ENCODE data around the gene COL16A1. TPM values are rescaled to one million over a fixed set of nuclear protein-coding genes. Genes with fewer than 3 reads are reported as not detected.

Gene COL16A1
- total RNA-seq, 2 experiments from 2014 or later: 0.17 to 0.47 TPM

DNA sequence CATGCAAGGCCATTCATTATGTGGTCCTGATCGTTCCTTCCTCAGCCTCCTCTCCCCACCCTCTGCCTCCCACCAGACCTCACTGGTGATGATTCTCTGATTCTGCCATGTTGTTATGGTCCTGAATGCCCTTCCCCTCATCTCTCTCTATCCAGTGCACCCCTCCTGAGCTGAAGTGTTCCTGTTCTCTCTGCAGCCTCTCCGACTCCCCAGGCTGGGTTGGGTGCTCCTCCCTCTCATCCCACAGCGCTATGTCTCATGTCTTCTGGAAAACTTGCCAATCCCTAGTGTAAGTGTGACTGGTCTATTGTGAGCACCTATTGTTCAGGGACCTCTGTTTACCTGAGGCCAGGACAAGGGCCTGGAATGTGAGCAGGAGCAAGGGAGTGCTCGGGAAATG lies 48.1 kb downstream of the COL16A1 start:
- no peaks in the 10 kb centered on the region for H3K27me3 Mint-ChIP-seq (ENCODE audit: low read depth)
- H3K27ac Mint-ChIP-seq: no peak overlapping the region
- H3K4me1 Mint-ChIP-seq (ENCODE audit: low read depth): no peaks in the 10 kb centered on the region
- intact Hi-C loops (cut with micrococcal nuclease): no loop called here
- no peak for DNase-seq
- CTCF ChIA-PET: interaction anchor here (1.6 kb wide), 1 partner anchor 9 kb away, joined by 5 read pairs; no protein-coding TSS in a partner anchor
- no peaks in the 10 kb centered on the region for H3K9me3 Mint-ChIP-seq
- no peak overlapping the region for H3K4me3 Mint-ChIP-seq
- no peaks in the 10 kb centered on the region for H3K36me3 Mint-ChIP-seq (ENCODE audit: low read depth)

DNA sequence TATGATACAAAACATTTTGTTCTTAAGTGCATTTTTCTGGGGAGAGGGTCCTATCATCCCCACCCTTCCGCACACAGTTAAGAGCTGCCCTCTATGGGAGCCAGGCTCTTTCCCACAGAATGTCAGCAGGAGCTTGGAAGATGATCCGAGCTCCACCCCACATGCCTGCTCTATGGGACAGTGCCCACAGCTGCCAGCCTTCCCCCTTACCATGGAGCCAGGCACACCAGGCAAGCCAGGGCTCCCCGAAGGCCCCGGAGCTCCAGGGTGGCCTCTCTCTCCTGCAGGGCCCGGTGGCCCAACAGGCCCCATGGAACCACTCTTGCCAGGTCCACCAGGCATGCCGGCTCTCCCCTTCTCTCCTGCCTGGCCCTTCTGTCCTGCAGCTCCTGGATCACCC lies 48.7 kb downstream of the COL16A1 start:
- Mint-ChIP-seq H3K4me3 (no peak overlapping the region), H3K9me3 (no peaks in the 10 kb centered on the region), H3K27ac (no peak overlapping the region), H3K27me3 (ENCODE audit: low read depth) (no peaks in the 10 kb centered on the region), H3K36me3 (ENCODE audit: low read depth) (no peaks in the 10 kb centered on the region), H3K4me1 (ENCODE audit: low read depth) (no peaks in the 10 kb centered on the region)
- intact Hi-C loops (cut with micrococcal nuclease): no loop called here
- DNase-seq: no peak
- CTCF ChIA-PET: interaction anchor here (1.6 kb wide), 1 partner anchor 9 kb away, joined by 5 read pairs; no protein-coding TSS in a partner anchor

DNA sequence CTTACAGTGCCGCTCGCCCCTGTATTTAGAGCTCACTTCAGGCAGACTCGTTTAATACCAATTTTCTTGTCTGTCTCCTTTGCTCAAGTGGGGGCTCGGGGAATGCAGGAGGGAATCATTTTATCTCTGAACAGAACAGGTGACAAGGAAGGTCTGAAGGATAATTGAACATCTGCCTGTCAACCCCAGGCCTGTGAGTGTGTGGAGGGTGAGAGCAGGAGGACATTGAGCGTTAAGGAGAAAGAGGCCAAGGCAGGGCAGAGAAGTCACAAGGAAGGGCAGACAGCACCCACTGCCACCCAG lies 49.4 kb downstream of the COL16A1 start:
- DNase-seq: no peak
- Mint-ChIP-seq H3K36me3 (ENCODE audit: low read depth) (no peaks in the 10 kb centered on the region), H3K4me1 (ENCODE audit: low read depth) (no peaks in the 10 kb centered on the region), H3K4me3 (no peak overlapping the region), H3K27ac (no peak overlapping the region), H3K27me3 (ENCODE audit: low read depth) (no peaks in the 10 kb centered on the region), H3K9me3 (no peaks in the 10 kb centered on the region)
- intact Hi-C loops (cut with micrococcal nuclease): no loop called here
- CTCF ChIA-PET: interaction anchor here (1.6 kb wide), 1 partner anchor 10 kb away, joined by 5 read pairs; no protein-coding TSS in a partner anchor

DNA sequence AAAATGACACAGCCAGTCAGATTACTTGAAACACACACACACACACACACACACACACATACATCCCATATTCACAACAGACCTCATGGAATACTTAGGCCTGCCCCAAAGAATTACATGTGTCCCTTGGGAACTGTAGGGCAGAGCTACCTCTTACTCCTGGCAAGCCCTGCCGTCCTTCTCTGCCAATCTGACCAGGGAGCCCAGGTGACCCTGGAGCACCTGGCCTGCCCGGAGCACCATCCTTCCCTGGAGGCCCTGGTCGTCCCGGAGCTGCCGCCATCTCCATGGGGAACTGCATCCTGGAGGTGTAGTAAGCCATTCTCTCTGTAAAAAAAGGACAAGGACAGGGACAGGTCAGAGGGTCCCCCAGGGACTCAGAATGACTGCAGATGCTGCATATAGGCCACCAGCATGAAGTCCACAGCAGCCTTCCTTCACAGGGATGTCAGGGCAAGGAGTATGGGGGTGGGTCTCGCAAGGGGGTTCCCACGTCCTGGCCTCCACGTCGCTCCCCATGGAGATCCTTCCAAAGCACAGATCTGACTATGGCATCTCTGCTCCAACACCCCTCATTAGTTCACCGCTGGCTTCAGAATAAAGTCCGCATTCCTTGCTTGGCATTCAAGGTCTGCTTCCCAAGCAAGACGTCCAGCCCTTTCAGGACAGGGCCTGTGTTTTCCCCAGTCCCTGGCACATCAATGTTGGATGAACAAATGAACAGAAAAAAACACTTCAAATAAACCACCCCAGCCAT lies 49.9 kb downstream of the COL16A1 start:
- Mint-ChIP-seq H3K27ac (no peak overlapping the region), H3K36me3 (ENCODE audit: low read depth) (no peaks in the 10 kb centered on the region), H3K9me3 (no peaks in the 10 kb centered on the region), H3K27me3 (ENCODE audit: low read depth) (no peaks in the 10 kb centered on the region), H3K4me1 (ENCODE audit: low read depth) (no peaks in the 10 kb centered on the region), H3K4me3 (no peak overlapping the region)
- CTCF ChIA-PET: interaction anchor here (1.0 to 1.6 kb wide), 2 partner anchors 10 kb away, joined by 3 to 5 read pairs; no protein-coding TSS in a partner anchor
- intact Hi-C loops (cut with micrococcal nuclease): no loop called here
- DNase-seq: no peak

DNA sequence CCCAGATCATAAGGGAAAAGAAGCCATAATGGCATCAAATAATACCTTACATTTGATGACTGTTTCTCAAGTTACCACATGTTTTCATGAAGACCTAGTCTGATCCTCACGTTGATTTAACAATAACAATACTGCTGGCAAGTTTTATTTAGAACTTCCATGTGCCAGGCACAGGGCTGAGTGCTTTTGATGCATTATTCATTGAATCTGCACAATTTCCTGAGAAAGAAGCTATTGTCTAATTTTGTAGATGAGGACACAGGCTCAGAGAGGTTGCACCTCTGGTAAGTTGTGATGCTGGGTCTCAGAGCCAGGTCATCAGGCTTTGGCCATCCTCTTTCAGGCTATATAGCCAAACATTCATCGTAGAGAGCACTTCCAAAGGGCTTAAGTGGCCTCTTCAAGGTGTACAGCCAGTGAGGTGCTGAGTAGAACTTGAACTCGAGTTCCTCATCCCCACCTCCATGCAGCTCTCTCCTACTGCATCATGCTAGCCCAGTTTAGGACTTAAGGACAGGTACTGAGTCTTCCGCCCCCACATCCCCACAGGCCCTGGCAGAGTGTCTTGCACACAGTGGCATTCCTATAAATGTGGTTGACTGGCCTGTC lies 50.8 kb downstream of the COL16A1 start:
- Mint-ChIP-seq H3K36me3 (ENCODE audit: low read depth) (no peaks in the 10 kb centered on the region), H3K27ac (no peak overlapping the region), H3K27me3 (ENCODE audit: low read depth) (no peaks in the 10 kb centered on the region), H3K4me3 (no peak overlapping the region), H3K4me1 (ENCODE audit: low read depth) (no peaks in the 10 kb centered on the region), H3K9me3 (no peaks in the 10 kb centered on the region)
- CTCF ChIA-PET: interaction anchor here (1.0 kb wide), 1 partner anchor 11 kb away, joined by 3 read pairs; no protein-coding TSS in a partner anchor
- intact Hi-C loops (cut with micrococcal nuclease): no loop called here
- DNase-seq: no peak

DNA sequence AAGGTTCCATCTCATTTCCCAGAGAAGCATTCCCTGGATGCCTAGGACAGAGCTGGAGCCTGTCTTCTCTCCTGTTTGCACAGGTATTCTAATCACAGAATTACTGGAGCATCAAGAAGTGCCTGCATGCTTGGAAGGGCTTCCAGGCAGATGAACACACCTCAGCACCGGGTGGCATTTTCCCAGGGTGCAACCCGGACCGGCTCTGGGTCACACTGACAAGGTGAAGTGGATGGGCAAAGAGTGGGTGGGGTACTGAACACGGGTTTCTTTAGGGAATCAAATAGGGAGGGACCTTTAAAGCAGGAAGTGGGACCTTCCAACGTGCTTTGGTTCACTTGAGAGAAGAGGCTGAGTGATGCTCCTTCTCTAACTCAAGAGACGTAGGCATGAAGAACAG lies 52.1 kb downstream of the COL16A1 start:
- Mint-ChIP-seq H3K4me1 (ENCODE audit: low read depth) (no peaks in the 10 kb centered on the region), H3K27ac (no peak overlapping the region), H3K9me3 (no peaks in the 10 kb centered on the region), H3K4me3 (no peak overlapping the region), H3K36me3 (ENCODE audit: low read depth) (no peaks in the 10 kb centered on the region), H3K27me3 (ENCODE audit: low read depth) (no peaks in the 10 kb centered on the region)
- DNase-seq: no peak
- CTCF ChIA-PET: interaction anchor here (1.2 kb wide), 1 partner anchor 33 kb away, joined by 3 read pairs; no protein-coding TSS in a partner anchor
- intact Hi-C loops (cut with micrococcal nuclease): no loop called here

DNA sequence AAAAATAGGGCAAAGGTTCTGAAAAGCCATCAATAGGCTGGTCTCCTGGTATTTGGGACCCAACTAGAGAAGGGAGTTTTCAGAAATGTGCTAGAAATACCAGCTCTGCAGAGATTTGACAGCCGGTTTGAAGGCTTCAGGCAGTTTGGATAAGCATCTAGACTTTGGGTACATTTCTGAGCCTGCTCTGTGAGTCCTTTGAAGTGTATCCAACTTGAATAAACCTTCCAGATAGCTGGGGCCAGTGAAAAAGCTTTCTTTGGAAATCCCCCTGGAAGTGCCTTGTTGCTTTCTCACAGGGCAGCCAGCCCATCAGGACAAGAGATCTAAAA lies 52.8 kb downstream of the COL16A1 start:
- intact Hi-C loops (cut with micrococcal nuclease): no loop called here
- Mint-ChIP-seq H3K9me3 (peaks cover 2% of the 10 kb centered on the region), H3K36me3 (ENCODE audit: low read depth) (no peaks in the 10 kb centered on the region), H3K4me3 (no peak overlapping the region), H3K4me1 (ENCODE audit: low read depth) (peaks cover 3% of the 10 kb centered on the region), H3K27me3 (ENCODE audit: low read depth) (no peaks in the 10 kb centered on the region), H3K27ac (no peak overlapping the region)
- CTCF ChIA-PET: interaction anchor here (1.2 to 1.4 kb wide), 2 partner anchors 33 to 66 kb away, joined by 3 to 4 read pairs; no protein-coding TSS in a partner anchor
- DNase-seq: no peak

DNA sequence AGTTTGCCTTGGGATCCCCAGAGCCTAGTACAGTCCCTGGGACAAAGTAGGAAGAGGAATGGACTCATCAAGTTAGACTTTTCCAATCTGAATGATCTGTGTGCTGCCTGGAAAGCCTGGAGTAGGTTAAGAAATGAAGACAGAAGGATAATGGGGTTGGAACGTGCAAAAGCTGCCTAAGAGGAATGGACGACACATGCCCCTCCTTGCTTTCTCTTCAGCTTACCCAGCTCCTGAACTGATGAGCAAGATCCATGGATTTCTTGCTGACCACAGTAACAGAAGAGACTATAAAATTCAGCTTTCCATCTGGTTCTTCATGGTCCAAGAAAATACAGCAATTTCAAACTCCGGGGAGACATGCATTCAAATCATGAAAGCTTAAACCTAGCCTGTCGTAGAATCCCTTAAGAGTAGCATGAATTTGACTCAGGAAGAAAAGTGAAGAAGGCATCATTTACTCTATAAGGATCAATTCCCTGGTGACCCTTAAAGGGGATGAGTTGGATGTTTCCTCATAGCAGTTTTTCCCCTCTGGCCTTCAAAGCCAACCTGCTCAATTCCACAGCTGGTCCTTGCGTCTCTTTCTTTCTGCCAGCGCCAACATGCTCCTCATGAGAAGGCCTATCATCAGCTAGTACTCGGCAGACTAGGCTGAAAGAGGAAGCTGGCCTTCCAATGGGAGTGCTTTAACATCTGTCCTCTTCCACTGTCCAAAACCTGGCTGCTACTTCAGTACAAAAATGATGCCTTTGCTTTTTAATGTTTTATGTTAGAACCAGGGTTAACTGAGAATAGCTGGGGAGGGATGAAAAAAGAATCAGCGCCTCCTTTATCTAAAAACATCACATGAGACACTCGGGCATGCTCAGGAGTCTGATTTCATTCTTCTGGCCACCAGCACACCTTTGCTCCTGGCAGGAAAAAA lies 53.4 kb downstream of the COL16A1 start:
- Mint-ChIP-seq H3K27ac (no peak overlapping the region), H3K27me3 (ENCODE audit: low read depth) (no peaks in the 10 kb centered on the region), H3K9me3 (peaks cover 2% of the 10 kb centered on the region), H3K36me3 (ENCODE audit: low read depth) (no peaks in the 10 kb centered on the region), H3K4me1 (ENCODE audit: low read depth) (peaks cover 7% of the 10 kb centered on the region), H3K4me3 (no peak overlapping the region)
- intact Hi-C loops (cut with micrococcal nuclease): no loop called here
- CTCF ChIA-PET: interaction anchor here (1.2 to 1.4 kb wide), 2 partner anchors 32 to 66 kb away, joined by 3 to 4 read pairs; no protein-coding TSS in a partner anchor
- no peak for DNase-seq

DNA sequence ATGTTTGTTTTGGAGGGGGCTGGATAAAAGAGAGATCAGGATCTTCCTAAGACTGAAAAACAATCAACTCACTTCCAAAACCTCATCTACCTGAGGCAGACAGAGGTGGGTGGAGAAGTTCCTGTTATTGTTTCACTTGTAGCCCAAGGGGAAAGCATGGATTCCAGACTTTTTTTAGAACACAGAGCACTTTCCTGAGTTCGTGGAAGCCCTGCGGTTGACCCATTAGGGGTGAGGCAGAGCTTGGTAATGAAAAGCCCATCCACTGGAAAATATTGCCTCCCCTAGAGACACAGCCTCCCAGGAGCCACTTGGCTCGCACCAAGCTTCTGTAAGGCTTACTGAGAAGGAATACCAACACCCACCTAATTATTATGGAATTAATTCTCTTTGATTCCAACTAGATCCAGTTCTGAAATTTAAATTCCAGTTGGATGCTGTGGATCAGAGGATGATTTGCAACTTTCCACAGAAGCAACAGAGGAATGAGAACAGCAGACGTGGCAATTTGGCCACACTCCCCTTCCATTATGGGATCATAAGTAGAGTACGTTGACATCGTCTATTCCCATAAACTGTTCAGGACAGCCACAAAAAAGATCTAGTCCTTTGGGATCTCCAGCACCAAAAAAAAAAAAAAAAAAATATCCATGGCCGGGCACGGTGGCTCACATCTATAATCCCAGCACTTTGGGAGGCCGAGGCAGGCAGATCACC lies 55.0 kb downstream of the COL16A1 start:
- Mint-ChIP-seq H3K27me3 (ENCODE audit: low read depth) (no peaks in the 10 kb centered on the region), H3K36me3 (ENCODE audit: low read depth) (no peaks in the 10 kb centered on the region), H3K9me3 (peaks cover 2% of the 10 kb centered on the region), H3K4me3 (no peak overlapping the region), H3K4me1 (ENCODE audit: low read depth) (peaks cover 12% of the 10 kb centered on the region), H3K27ac (no peak overlapping the region)
- no peak for DNase-seq
- CTCF ChIA-PET: no interaction called here
- intact Hi-C loops (cut with micrococcal nuclease): loop anchor here (10.0 kb wide), 2 partner anchors 306 to 426 kb away; partner anchors contain the start of gene TMEM39B

DNA sequence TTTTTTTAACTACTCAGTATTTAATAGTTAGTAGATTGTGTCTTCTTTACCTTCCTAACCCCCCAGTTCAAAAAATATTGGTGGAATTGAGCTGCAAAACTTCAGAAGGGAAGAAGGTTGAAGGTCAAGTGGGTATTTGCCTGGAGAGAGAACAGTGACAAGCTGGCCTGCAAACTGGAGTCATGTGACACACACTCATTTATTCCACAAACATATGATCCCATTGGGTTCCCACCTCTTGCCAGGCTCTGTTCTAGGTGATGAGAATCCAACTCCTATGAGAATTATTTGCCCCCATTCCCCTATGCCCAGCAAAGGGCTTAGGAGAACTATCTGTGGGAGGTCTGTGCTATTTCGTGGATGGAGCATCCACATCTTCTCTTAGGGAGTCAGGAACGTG lies 55.6 kb downstream of the COL16A1 start:
- Mint-ChIP-seq H3K4me1 (ENCODE audit: low read depth) (peaks cover 17% of the 10 kb centered on the region), H3K27ac (no peak overlapping the region), H3K4me3 (no peak overlapping the region), H3K36me3 (ENCODE audit: low read depth) (no peaks in the 10 kb centered on the region), H3K9me3 (peaks cover 2% of the 10 kb centered on the region), H3K27me3 (ENCODE audit: low read depth) (no peaks in the 10 kb centered on the region)
- no peak for DNase-seq
- intact Hi-C loops (cut with micrococcal nuclease): loop anchor here (10.0 kb wide), 2 partner anchors 307 to 427 kb away; partner anchors contain the start of gene TMEM39B
- CTCF ChIA-PET: no interaction called here

DNA sequence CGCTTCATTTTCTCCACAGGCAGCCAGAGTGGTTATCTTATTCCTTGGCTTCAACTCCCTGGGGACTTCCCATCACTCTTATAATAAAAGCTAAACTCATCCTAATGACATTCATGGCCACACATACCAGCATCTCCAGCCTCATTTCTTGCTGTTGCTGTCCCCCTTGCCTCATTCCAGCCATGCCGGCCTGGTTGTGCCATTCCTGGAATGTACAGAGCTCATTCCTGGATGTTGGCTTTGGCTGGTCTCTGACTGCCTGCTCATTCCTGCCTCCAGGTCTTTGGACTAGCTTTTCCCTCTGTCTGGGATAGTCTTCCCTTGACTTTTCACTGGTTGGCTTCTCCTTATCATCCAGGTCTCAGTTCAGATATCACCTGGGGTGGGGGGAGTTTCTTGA lies 56.7 kb downstream of the COL16A1 start:
- H3K4me1 Mint-ChIP-seq (ENCODE audit: low read depth): peaks cover 17% of the 10 kb centered on the region
- H3K4me3 Mint-ChIP-seq: no peak overlapping the region
- no peaks in the 10 kb centered on the region for H3K36me3 Mint-ChIP-seq (ENCODE audit: low read depth)
- intact Hi-C loops (cut with micrococcal nuclease): loop anchor here (10.0 kb wide), 2 partner anchors 308 to 428 kb away; partner anchors contain the start of gene TMEM39B
- H3K27ac Mint-ChIP-seq: no peak overlapping the region
- peaks cover 2% of the 10 kb centered on the region for H3K9me3 Mint-ChIP-seq
- no peak for DNase-seq
- CTCF ChIA-PET: interaction anchor here (1.5 kb wide), 1 partner anchor 142 kb away, joined by 3 read pairs; no protein-coding TSS in a partner anchor
- no peaks in the 10 kb centered on the region for H3K27me3 Mint-ChIP-seq (ENCODE audit: low read depth)
